ENCODE results near the gene CRTC2. TPM values are rescaled to one million over a fixed set of nuclear protein-coding genes. Genes with fewer than 3 reads are reported as not detected.
"Not testable (repeated sequence)": the region's sequence is repeated elsewhere in the genome, so short reads cannot be mapped to it uniquely, and the experiment has no call there.

CRTC2 gene
- total RNA-seq, 1 experiment from 2014 or later = 15.5 TPM

- no peak for DNase-seq (ENCODE audit: low spot score)
These were observed 29.0 kb downstream of the CRTC2 start for GRCh38 chr1:153929426-153929825.

GRCh38 chr1:153928791-153929341, 29.5 kb downstream of the CRTC2 start:
- no peak for DNase-seq (ENCODE audit: low spot score)

GRCh38 chr1:153928245-153928644, 30.2 kb downstream of the CRTC2 start:
- DNase-seq (ENCODE audit: low spot score) = no peak

- no peak for DNase-seq (ENCODE audit: low spot score)
These were observed 32.0 kb downstream of the CRTC2 start for GRCh38 chr1:153926405-153926804.

GRCh38 chr1:153922972-153923925, 35.2 kb downstream of the CRTC2 start, which contains the start of gene GATAD2B:
Gene GATAD2B, minus strand, starts transcription at chr1:153922972. Its CDS starts 94,625 bp downstream, at chr1:153828347.
- DNase-seq (ENCODE audit: low spot score) = peak; percentile 99

- peak; percentile 69 for DNase-seq (ENCODE audit: low spot score)
These were observed 36.1 kb downstream of the CRTC2 start for GRCh38 chr1:153922076-153922971.

GRCh38 chr1:153921803-153922075, 36.7 kb downstream of the CRTC2 start:
- DNase-seq (ENCODE audit: low spot score) = peak; percentile 29

GRCh38 chr1:153921080-153921802, 37.2 kb downstream of the CRTC2 start:
- DNase-seq (ENCODE audit: low spot score) = no peak

GRCh38 chr1:153919876-153920852, 38.2 kb downstream of the CRTC2 start:
- peak; percentile 15 for DNase-seq (ENCODE audit: low spot score)

GRCh38 chr1:153916297-153916696, 42.1 kb downstream of the CRTC2 start:
- no peak for DNase-seq (ENCODE audit: low spot score)

- DNase-seq (ENCODE audit: low spot score) = no peak
These were observed 46.1 kb downstream of the CRTC2 start for GRCh38 chr1:153912349-153912748.

GRCh38 chr1:153910560-153910959, 47.9 kb downstream of the CRTC2 start:
- not testable (repeated sequence) for DNase-seq (ENCODE audit: low spot score)

GRCh38 chr1:153908071-153908470, 50.3 kb downstream of the CRTC2 start:
- no peak for DNase-seq (ENCODE audit: low spot score)

- no peak for DNase-seq (ENCODE audit: low spot score)
These were observed 51.3 kb downstream of the CRTC2 start for GRCh38 chr1:153907134-153907533.

GRCh38 chr1:153906396-153906795, 52.0 kb downstream of the CRTC2 start:
- DNase-seq (ENCODE audit: low spot score) = no peak

- not testable (repeated sequence) for DNase-seq (ENCODE audit: low spot score)
These were observed 52.5 kb downstream of the CRTC2 start for GRCh38 chr1:153905908-153906307.

GRCh38 chr1:153903841-153904455, 54.5 kb downstream of the CRTC2 start:
- no peak for DNase-seq (ENCODE audit: low spot score)

- DNase-seq (ENCODE audit: low spot score) = no peak
These were observed 58.9 kb downstream of the CRTC2 start for GRCh38 chr1:153899509-153899908.

Measured in HT-29 (cell line).